Measurements from ENCODE around the gene MAST2.

Gene MAST2

GRCh38 chr1:45803299-45803780, at the start of gene MAST2:
TSS of gene MAST2 (plus strand) at chr1:45803612. CDS start at chr1:45803896, 284 bp downstream.
- H3K4me1 ChIP-seq (ENCODE audit: control insufficient read depth in 2 of 2, insufficient read depth in 2 of 2, low read length in 2 of 2), result peaks cover 10 to 24% of the 10 kb centered on the region in 2 donors
- H3K27me3 ChIP-seq (ENCODE audit: control insufficient read depth in 2 of 2, insufficient read depth in 2 of 2, low read length in 2 of 2), result no peaks in the 10 kb centered on the region
- peak within 1 kb of the TSS; percentile 64 to 68 for H3K9ac ChIP-seq (ENCODE audit: low read depth in 1 of 2, low read length in 2 of 2)
- H3K36me3 ChIP-seq (ENCODE audit: control insufficient read depth in 2 of 2, insufficient read depth in 2 of 2, low read length in 2 of 2), result peaks cover 0 to 3% of the 10 kb centered on the region in 2 donors
- no peaks in the 10 kb centered on the region for H3K9me3 ChIP-seq (ENCODE audit: control insufficient read depth in 2 of 2, low read length in 2 of 2)
- peak within 1 kb of the TSS; percentile 78 for H3K4me3 ChIP-seq (ENCODE audit: low read length in 2 of 2)
- peak within 1 kb of the TSS; percentile 69 to 78 for H3K27ac ChIP-seq (ENCODE audit: low read depth in 2 of 2, low read length in 2 of 2)

GRCh38 chr1:45755697-45756096, 47.7 kb upstream of the MAST2 start:
- H3K27ac ChIP-seq (ENCODE audit: low read depth in 2 of 2, low read length in 2 of 2), result no peak overlapping the region
- no peaks in the 10 kb centered on the region for H3K27me3 ChIP-seq (ENCODE audit: control insufficient read depth in 2 of 2, insufficient read depth in 2 of 2, low read length in 2 of 2)
- H3K4me3 ChIP-seq (ENCODE audit: low read length in 2 of 2), result no peak overlapping the region
- H3K36me3 ChIP-seq (ENCODE audit: control insufficient read depth in 2 of 2, insufficient read depth in 2 of 2, low read length in 2 of 2), result no peaks in the 10 kb centered on the region
- H3K9ac ChIP-seq (ENCODE audit: low read depth in 1 of 2, low read length in 2 of 2), result no peak overlapping the region
- no peaks in the 10 kb centered on the region for H3K9me3 ChIP-seq (ENCODE audit: control insufficient read depth in 2 of 2, low read length in 2 of 2)
- H3K4me1 ChIP-seq (ENCODE audit: control insufficient read depth in 2 of 2, insufficient read depth in 2 of 2, low read length in 2 of 2), result peaks cover 0 to 3% of the 10 kb centered on the region in 2 donors

GRCh38 chr1:45762291-45762690, 41.1 kb upstream of the MAST2 start:
- H3K27me3 ChIP-seq (ENCODE audit: control insufficient read depth in 2 of 2, insufficient read depth in 2 of 2, low read length in 2 of 2), result no peaks in the 10 kb centered on the region
- H3K4me3 ChIP-seq (ENCODE audit: low read length in 2 of 2), result no peak overlapping the region
- H3K27ac ChIP-seq (ENCODE audit: low read depth in 2 of 2, low read length in 2 of 2), result no peak overlapping the region
- H3K9me3 ChIP-seq (ENCODE audit: control insufficient read depth in 2 of 2, low read length in 2 of 2), result no peaks in the 10 kb centered on the region
- no peak overlapping the region for H3K9ac ChIP-seq (ENCODE audit: low read depth in 1 of 2, low read length in 2 of 2)
- H3K36me3 ChIP-seq (ENCODE audit: control insufficient read depth in 2 of 2, insufficient read depth in 2 of 2, low read length in 2 of 2), result no peaks in the 10 kb centered on the region
- no peaks in the 10 kb centered on the region for H3K4me1 ChIP-seq (ENCODE audit: control insufficient read depth in 2 of 2, insufficient read depth in 2 of 2, low read length in 2 of 2)

GRCh38 chr1:45765999-45766792, 37.2 kb upstream of the MAST2 start:
- Histone ChIP-seq H3K4me1 (ENCODE audit: control insufficient read depth in 2 of 2, insufficient read depth in 2 of 2, low read length in 2 of 2) (no peaks in the 10 kb centered on the region), H3K9me3 (ENCODE audit: control insufficient read depth in 2 of 2, low read length in 2 of 2) (no peaks in the 10 kb centered on the region), H3K27me3 (ENCODE audit: control insufficient read depth in 2 of 2, insufficient read depth in 2 of 2, low read length in 2 of 2) (no peaks in the 10 kb centered on the region), H3K27ac (ENCODE audit: low read depth in 2 of 2, low read length in 2 of 2) (no peak overlapping the region), H3K36me3 (ENCODE audit: control insufficient read depth in 2 of 2, insufficient read depth in 2 of 2, low read length in 2 of 2) (no peaks in the 10 kb centered on the region), H3K9ac (ENCODE audit: low read depth in 1 of 2, low read length in 2 of 2) (no peak overlapping the region), H3K4me3 (ENCODE audit: low read length in 2 of 2) (no peak overlapping the region)

- no peaks in the 10 kb centered on the region for H3K27me3 ChIP-seq (ENCODE audit: control insufficient read depth in 2 of 2, insufficient read depth in 2 of 2, low read length in 2 of 2)
- H3K4me1 ChIP-seq (ENCODE audit: control insufficient read depth in 2 of 2, insufficient read depth in 2 of 2, low read length in 2 of 2), result no peaks in the 10 kb centered on the region
- H3K4me3 ChIP-seq (ENCODE audit: low read length in 2 of 2), result no peak overlapping the region
- no peaks in the 10 kb centered on the region for H3K36me3 ChIP-seq (ENCODE audit: control insufficient read depth in 2 of 2, insufficient read depth in 2 of 2, low read length in 2 of 2)
- no peak overlapping the region for H3K9ac ChIP-seq (ENCODE audit: low read depth in 1 of 2, low read length in 2 of 2)
- H3K27ac ChIP-seq (ENCODE audit: low read depth in 2 of 2, low read length in 2 of 2), result no peak overlapping the region
- H3K9me3 ChIP-seq (ENCODE audit: control insufficient read depth in 2 of 2, low read length in 2 of 2), result no peaks in the 10 kb centered on the region
Measured at GRCh38 chr1:45767035-45767434, 36.4 kb upstream of the MAST2 start.

- no peak overlapping the region for H3K9ac ChIP-seq (ENCODE audit: low read depth in 1 of 2, low read length in 2 of 2)
- peaks cover 0 to 2% of the 10 kb centered on the region in 2 donors for H3K4me1 ChIP-seq (ENCODE audit: control insufficient read depth in 2 of 2, insufficient read depth in 2 of 2, low read length in 2 of 2)
- no peaks in the 10 kb centered on the region for H3K27me3 ChIP-seq (ENCODE audit: control insufficient read depth in 2 of 2, insufficient read depth in 2 of 2, low read length in 2 of 2)
- no peaks in the 10 kb centered on the region for H3K36me3 ChIP-seq (ENCODE audit: control insufficient read depth in 2 of 2, insufficient read depth in 2 of 2, low read length in 2 of 2)
- H3K27ac ChIP-seq (ENCODE audit: low read depth in 2 of 2, low read length in 2 of 2), result no peak overlapping the region
- no peak overlapping the region for H3K4me3 ChIP-seq (ENCODE audit: low read length in 2 of 2)
- H3K9me3 ChIP-seq (ENCODE audit: control insufficient read depth in 2 of 2, low read length in 2 of 2), result no peaks in the 10 kb centered on the region
Measured at GRCh38 chr1:45769261-45769932, 34.0 kb upstream of the MAST2 start.

GRCh38 chr1:45772971-45773370, 30.4 kb upstream of the MAST2 start:
- Histone ChIP-seq H3K4me3 (ENCODE audit: low read length in 2 of 2) (no peak overlapping the region), H3K4me1 (ENCODE audit: control insufficient read depth in 2 of 2, insufficient read depth in 2 of 2, low read length in 2 of 2) (peaks cover 0 to 2% of the 10 kb centered on the region in 2 donors), H3K27me3 (ENCODE audit: control insufficient read depth in 2 of 2, insufficient read depth in 2 of 2, low read length in 2 of 2) (no peaks in the 10 kb centered on the region), H3K9me3 (ENCODE audit: control insufficient read depth in 2 of 2, low read length in 2 of 2) (no peaks in the 10 kb centered on the region), H3K9ac (ENCODE audit: low read depth in 1 of 2, low read length in 2 of 2) (no peak overlapping the region), H3K27ac (ENCODE audit: low read depth in 2 of 2, low read length in 2 of 2) (no peak overlapping the region), H3K36me3 (ENCODE audit: control insufficient read depth in 2 of 2, insufficient read depth in 2 of 2, low read length in 2 of 2) (no peaks in the 10 kb centered on the region)

GRCh38 chr1:45775794-45776193, 27.6 kb upstream of the MAST2 start:
- H3K27ac ChIP-seq (ENCODE audit: low read depth in 2 of 2, low read length in 2 of 2), result no peak overlapping the region
- H3K27me3 ChIP-seq (ENCODE audit: control insufficient read depth in 2 of 2, insufficient read depth in 2 of 2, low read length in 2 of 2), result no peaks in the 10 kb centered on the region
- H3K4me1 ChIP-seq (ENCODE audit: control insufficient read depth in 2 of 2, insufficient read depth in 2 of 2, low read length in 2 of 2), result peaks cover 0 to 2% of the 10 kb centered on the region in 2 donors
- no peaks in the 10 kb centered on the region for H3K9me3 ChIP-seq (ENCODE audit: control insufficient read depth in 2 of 2, low read length in 2 of 2)
- H3K9ac ChIP-seq (ENCODE audit: low read depth in 1 of 2, low read length in 2 of 2), result no peak overlapping the region
- no peak overlapping the region for H3K4me3 ChIP-seq (ENCODE audit: low read length in 2 of 2)
- no peaks in the 10 kb centered on the region for H3K36me3 ChIP-seq (ENCODE audit: control insufficient read depth in 2 of 2, insufficient read depth in 2 of 2, low read length in 2 of 2)

- peaks cover 0 to 6% of the 10 kb centered on the region in 2 donors for H3K27me3 ChIP-seq (ENCODE audit: control insufficient read depth in 2 of 2, insufficient read depth in 2 of 2, low read length in 2 of 2)
- H3K36me3 ChIP-seq (ENCODE audit: control insufficient read depth in 2 of 2, insufficient read depth in 2 of 2, low read length in 2 of 2), result no peaks in the 10 kb centered on the region
- no peak overlapping the region for H3K4me3 ChIP-seq (ENCODE audit: low read length in 2 of 2)
- no peak overlapping the region for H3K9ac ChIP-seq (ENCODE audit: low read depth in 1 of 2, low read length in 2 of 2)
- no peak overlapping the region for H3K27ac ChIP-seq (ENCODE audit: low read depth in 2 of 2, low read length in 2 of 2)
- H3K9me3 ChIP-seq (ENCODE audit: control insufficient read depth in 2 of 2, low read length in 2 of 2), result no peaks in the 10 kb centered on the region
- no peaks in the 10 kb centered on the region for H3K4me1 ChIP-seq (ENCODE audit: control insufficient read depth in 2 of 2, insufficient read depth in 2 of 2, low read length in 2 of 2)
Measured at GRCh38 chr1:45785583-45785982, 17.8 kb upstream of the MAST2 start.

- no peak overlapping the region for H3K4me3 ChIP-seq (ENCODE audit: low read length in 2 of 2)
- H3K36me3 ChIP-seq (ENCODE audit: control insufficient read depth in 2 of 2, insufficient read depth in 2 of 2, low read length in 2 of 2), result no peaks in the 10 kb centered on the region
- H3K27ac ChIP-seq (ENCODE audit: low read depth in 2 of 2, low read length in 2 of 2), result no peak overlapping the region
- H3K4me1 ChIP-seq (ENCODE audit: control insufficient read depth in 2 of 2, insufficient read depth in 2 of 2, low read length in 2 of 2), result no peaks in the 10 kb centered on the region
- H3K27me3 ChIP-seq (ENCODE audit: control insufficient read depth in 2 of 2, insufficient read depth in 2 of 2, low read length in 2 of 2), result no peaks in the 10 kb centered on the region
- H3K9ac ChIP-seq (ENCODE audit: low read depth in 1 of 2, low read length in 2 of 2), result no peak overlapping the region
- no peaks in the 10 kb centered on the region for H3K9me3 ChIP-seq (ENCODE audit: control insufficient read depth in 2 of 2, low read length in 2 of 2)
Measured at GRCh38 chr1:45787905-45788304, 15.5 kb upstream of the MAST2 start.

All from mucosa of rectum (tissue), 2 donors.